HEK293 (cell line): Measurements from ENCODE around the gene ATF2.

Experiments used
- CTCF ChIA-PET: fragments of 350-600 bp; formaldehyde crosslinking; extraction: SDS; loops from one replicate; lab custom pipeline; 2021; ENCODE audit warnings: antibody characterized with exemption; lab: Yijun Ruan, JAX
- POLR2A ChIA-PET: fragments of 300-600 bp; formaldehyde crosslinking; extraction: SDS; loops from one replicate; lab custom pipeline; 2020; ENCODE audit warnings: antibody characterized with exemption, inconsistent platforms; lab: Yijun Ruan, JAX
- H3K27ac ChIP-seq: fragments of 200-500 bp; sonication (Bioruptor generic); 2 replicates; pipeline ENCODE4 v1.5.1; 2014; ENCODE audit warnings: low read depth, low read length, control low read depth, inconsistent platforms; ENCODE audit errors: extremely low read depth
- H3K36me3 ChIP-seq, 2 experiments: fragments of 200-500 bp in 1 of 2; sonication (Bioruptor generic) in 1 of 2; 1 replicate in 1 of 2; 2 replicates in 1 of 2; pipeline ENCODE4 v1.5.1; 2014 to 2017; ENCODE audit warnings: inconsistent platforms in 2 of 2, low read length in 2 of 2; ENCODE audit not compliant: control insufficient read depth in 2 of 2, insufficient read depth in 1 of 2
- H3K4me1 ChIP-seq: fragments of 200-500 bp; sonication (Bioruptor generic); 2 replicates; pipeline ENCODE4 v1.5.1; 2014; ENCODE audit warnings: mild to moderate bottlenecking, low read length, inconsistent platforms; ENCODE audit not compliant: control insufficient read depth, insufficient read depth
- H3K4me3 ChIP-seq: 2 replicates; pipeline ENCODE4 v1.5.1; 2011; ENCODE audit warnings: low read depth, mild to moderate bottlenecking, control low read depth, low read length, moderate library complexity
- H3K9me3 ChIP-seq: fragments of 200-500 bp; sonication (Bioruptor generic); 2 replicates; pipeline ENCODE4 v1.5.1; 2014; ENCODE audit warnings: low read depth, low read length, inconsistent platforms; ENCODE audit not compliant: control insufficient read depth, insufficient read depth
- BCL11B ChIP-seq: fragments of 450-650 bp; formaldehyde crosslinking; IDR thresholded peaks from 2 replicates; pipeline ENCODE4 v1.5.1; 2016; ENCODE audit warnings: low read depth, missing biosample characterization, missing genetic modification characterization
- KLF10 ChIP-seq: fragments of 450-650 bp; IDR thresholded peaks from 2 replicates; pipeline ENCODE4 v1.5.1; 2018; ENCODE audit warnings: missing biosample characterization, mild to moderate bottlenecking, missing genetic modification characterization
- SALL2 ChIP-seq: fragments of 450-650 bp; formaldehyde crosslinking; IDR thresholded peaks from 2 replicates; pipeline ENCODE4 v1.5.0; 2017; ENCODE audit warnings: missing biosample characterization, mild to moderate bottlenecking, missing genetic modification characterization, borderline replicate concordance
- SETDB1 ChIP-seq: IDR thresholded peaks from one replicate; pipeline ENCODE4 v1.6.1; 2017; ENCODE audit warnings: mild to moderate bottlenecking, low read length, moderate library complexity, mixed read lengths; ENCODE audit not compliant: insufficient read length
- YY1 ChIP-seq: fragments of 450-650 bp; formaldehyde crosslinking; IDR thresholded peaks from 2 replicates; pipeline ENCODE4 v1.5.1; 2018; ENCODE audit warnings: missing biosample characterization, missing genetic modification characterization
- ZBTB21 ChIP-seq: fragments of 450-650 bp; formaldehyde crosslinking; IDR thresholded peaks from 2 replicates; pipeline ENCODE4 v1.5.1; 2017; ENCODE audit warnings: missing biosample characterization, missing genetic modification characterization
- ZFP37 ChIP-seq: fragments of 450-650 bp; formaldehyde crosslinking; IDR thresholded peaks from 2 replicates; pipeline ENCODE4 v1.5.1; 2016; ENCODE audit warnings: missing biosample characterization, missing genetic modification characterization
- ZFP41 ChIP-seq: fragments of 450-650 bp; formaldehyde crosslinking; IDR thresholded peaks from 2 replicates; pipeline ENCODE4 v1.5.1; 2016; ENCODE audit warnings: missing biosample characterization, missing genetic modification characterization, borderline replicate concordance
- ZNF174 ChIP-seq: fragments of 450-650 bp; formaldehyde crosslinking; IDR thresholded peaks from 2 replicates; pipeline ENCODE4 v1.5.0; 2017; ENCODE audit warnings: missing biosample characterization, mild to moderate bottlenecking, missing genetic modification characterization
- ZNF24 ChIP-seq: fragments of 450-650 bp; formaldehyde crosslinking; IDR thresholded peaks from 2 replicates; pipeline ENCODE4 v1.5.1; 2016; ENCODE audit warnings: missing biosample characterization, missing genetic modification characterization
- ZNF248 ChIP-seq: fragments of 450-650 bp; formaldehyde crosslinking; IDR thresholded peaks from 2 replicates; pipeline ENCODE4 v1.5.1; 2017; ENCODE audit warnings: missing biosample characterization, missing genetic modification characterization
- ZNF366 ChIP-seq: fragments of 450-650 bp; formaldehyde crosslinking; conservative IDR thresholded peaks from 2 replicates; pipeline ENCODE4 v1.5.1; 2016; ENCODE audit warnings: missing biosample characterization, missing genetic modification characterization
- ZNF513 ChIP-seq: fragments of 450-650 bp; IDR thresholded peaks from 2 replicates; pipeline ENCODE4 v1.5.1; 2018; ENCODE audit warnings: missing biosample characterization, missing genetic modification characterization
- ZNF548 ChIP-seq: fragments of 450-650 bp; formaldehyde crosslinking; IDR thresholded peaks from 2 replicates; pipeline ENCODE4 v1.5.1; 2016; ENCODE audit warnings: missing biosample characterization, missing genetic modification characterization
- ZNF580 ChIP-seq: fragments of 450-650 bp; formaldehyde crosslinking; IDR thresholded peaks from 2 replicates; pipeline ENCODE4 v1.5.1; 2016; ENCODE audit warnings: missing biosample characterization, missing genetic modification characterization
- ZNF585B ChIP-seq: fragments of 450-650 bp; formaldehyde crosslinking; IDR thresholded peaks from 2 replicates; pipeline ENCODE4 v1.5.1; 2016; ENCODE audit warnings: missing biosample characterization, missing genetic modification characterization
- ZNF623 ChIP-seq: fragments of 450-650 bp; formaldehyde crosslinking; IDR thresholded peaks from 2 replicates; pipeline ENCODE4 v1.5.1; 2016; ENCODE audit warnings: missing biosample characterization, missing genetic modification characterization
- ZNF664 ChIP-seq: fragments of 450-650 bp; formaldehyde crosslinking; IDR thresholded peaks from 2 replicates; pipeline ENCODE4 v1.5.1; 2016; ENCODE audit warnings: missing biosample characterization, missing genetic modification characterization
- ZNF704 ChIP-seq: fragments of 450-650 bp; formaldehyde crosslinking; IDR thresholded peaks from 2 replicates; pipeline ENCODE4 v1.5.1; 2016; ENCODE audit warnings: missing biosample characterization, missing genetic modification characterization
- ZSCAN16 ChIP-seq: fragments of 450-650 bp; formaldehyde crosslinking; IDR thresholded peaks from 2 replicates; pipeline ENCODE4 v1.5.1; 2016; ENCODE audit warnings: missing biosample characterization, missing genetic modification characterization
- ZSCAN30 ChIP-seq: fragments of 450-650 bp; IDR thresholded peaks from 2 replicates; pipeline ENCODE4 v1.5.1; 2018; ENCODE audit warnings: missing biosample characterization, mild to moderate bottlenecking, missing genetic modification characterization, moderate library complexity
- ZXDB ChIP-seq: fragments of 450-650 bp; formaldehyde crosslinking; IDR thresholded peaks from 2 replicates; pipeline ENCODE4 v1.5.1; 2016; ENCODE audit warnings: missing biosample characterization, missing genetic modification characterization
- TF ChIP-seq, protein P1 (sequence below): fragments of 450-650 bp; formaldehyde crosslinking; IDR thresholded peaks from 2 replicates; pipeline ENCODE4 v1.5.1; 2016; ENCODE audit warnings: missing biosample characterization, missing genetic modification characterization, borderline replicate concordance
- TF ChIP-seq, protein P2 (sequence below): fragments of 450-650 bp; formaldehyde crosslinking; IDR thresholded peaks from 2 replicates; pipeline ENCODE4 v1.5.1; 2016; ENCODE audit warnings: missing biosample characterization, missing genetic modification characterization, low read depth
- TF ChIP-seq, protein P3 (sequence below): fragments of 450-650 bp; formaldehyde crosslinking; IDR thresholded peaks from 2 replicates; pipeline ENCODE4 v1.5.1; 2016; ENCODE audit warnings: missing biosample characterization, missing genetic modification characterization

ATF2 gene

DNA sequence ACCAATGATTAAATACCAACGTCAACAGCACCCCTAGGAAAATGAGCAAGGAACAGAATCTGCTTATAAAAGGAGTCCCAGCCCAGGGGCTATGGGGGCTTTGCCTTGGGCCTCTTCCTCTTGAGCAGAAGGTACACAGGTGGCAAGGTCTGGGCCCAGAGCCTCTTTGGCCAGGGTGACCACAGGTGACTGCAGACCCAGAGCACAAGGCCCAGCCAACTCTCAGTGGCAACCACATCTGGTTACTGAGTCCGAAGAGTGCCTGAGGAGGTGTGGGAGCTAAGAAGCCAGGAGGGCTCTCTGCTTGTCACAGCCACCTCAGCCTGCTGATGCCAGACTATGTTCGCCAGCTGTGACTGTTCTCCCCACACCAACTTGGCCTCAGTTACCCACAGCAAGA, 128.5 kb downstream of the ATF2 start:
- H3K36me3 ChIP-seq = no peaks in the 10 kb centered on the region
- CTCF ChIA-PET = interaction anchor here (1.0 to 1.1 kb wide), 2 partner anchors 177 to 268 kb away, joined by 3 read pairs; no protein-coding TSS in a partner anchor
- POLR2A ChIA-PET = no interaction called here
- no peak for TF ChIP-seq ZNF585B
- TF ChIP-seq ZNF24 (tag by site-specific recombination) = no peak
- TF ChIP-seq, protein P1, sequence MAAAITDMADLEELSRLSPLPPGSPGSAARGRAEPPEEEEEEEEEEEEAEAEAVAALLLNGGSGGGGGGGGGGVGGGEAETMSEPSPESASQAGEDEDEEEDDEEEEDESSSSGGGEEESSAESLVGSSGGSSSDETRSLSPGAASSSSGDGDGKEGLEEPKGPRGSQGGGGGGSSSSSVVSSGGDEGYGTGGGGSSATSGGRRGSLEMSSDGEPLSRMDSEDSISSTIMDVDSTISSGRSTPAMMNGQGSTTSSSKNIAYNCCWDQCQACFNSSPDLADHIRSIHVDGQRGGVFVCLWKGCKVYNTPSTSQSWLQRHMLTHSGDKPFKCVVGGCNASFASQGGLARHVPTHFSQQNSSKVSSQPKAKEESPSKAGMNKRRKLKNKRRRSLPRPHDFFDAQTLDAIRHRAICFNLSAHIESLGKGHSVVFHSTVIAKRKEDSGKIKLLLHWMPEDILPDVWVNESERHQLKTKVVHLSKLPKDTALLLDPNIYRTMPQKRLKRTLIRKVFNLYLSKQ (tag by site-specific recombination) = no peak
- no peak for TF ChIP-seq ZFP41 (tag by site-specific recombination)
- TF ChIP-seq ZSCAN30 (tag by site-specific recombination) = no peak
- TF ChIP-seq ZNF704 (tag by site-specific recombination) = no peak
- TF ChIP-seq SALL2 (tag by site-specific recombination) = no peak
- TF ChIP-seq, protein P2, sequence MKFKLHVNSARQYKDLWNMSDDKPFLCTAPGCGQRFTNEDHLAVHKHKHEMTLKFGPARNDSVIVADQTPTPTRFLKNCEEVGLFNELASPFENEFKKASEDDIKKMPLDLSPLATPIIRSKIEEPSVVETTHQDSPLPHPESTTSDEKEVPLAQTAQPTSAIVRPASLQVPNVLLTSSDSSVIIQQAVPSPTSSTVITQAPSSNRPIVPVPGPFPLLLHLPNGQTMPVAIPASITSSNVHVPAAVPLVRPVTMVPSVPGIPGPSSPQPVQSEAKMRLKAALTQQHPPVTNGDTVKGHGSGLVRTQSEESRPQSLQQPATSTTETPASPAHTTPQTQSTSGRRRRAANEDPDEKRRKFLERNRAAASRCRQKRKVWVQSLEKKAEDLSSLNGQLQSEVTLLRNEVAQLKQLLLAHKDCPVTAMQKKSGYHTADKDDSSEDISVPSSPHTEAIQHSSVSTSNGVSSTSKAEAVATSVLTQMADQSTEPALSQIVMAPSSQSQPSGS (tag by site-specific recombination) = no peak
- no peaks in the 10 kb centered on the region for H3K9me3 ChIP-seq
- no peak overlapping the region for H3K27ac ChIP-seq
- no peaks in the 10 kb centered on the region for H3K4me1 ChIP-seq
- no peak overlapping the region for H3K4me3 ChIP-seq

DNA sequence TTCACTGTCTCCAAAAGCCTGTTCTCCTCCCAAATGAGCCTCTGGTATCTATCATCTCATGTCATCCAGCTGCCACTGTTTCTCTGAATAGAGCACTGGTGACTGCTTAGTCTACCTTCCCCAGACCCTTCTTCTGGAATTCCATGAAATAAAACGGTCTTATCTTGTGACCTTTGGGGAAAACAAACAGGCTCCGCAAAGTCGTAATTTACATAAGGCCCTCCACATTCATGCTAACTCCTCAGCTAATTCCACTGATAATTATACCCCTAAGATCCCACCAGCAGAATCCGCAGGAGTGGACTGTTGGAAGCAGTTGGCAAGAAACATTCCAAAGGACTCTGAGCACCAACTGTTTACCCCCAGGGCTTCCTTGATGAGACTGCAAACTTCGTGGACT, 129.0 kb downstream of the ATF2 start:
- Histone ChIP-seq H3K9me3 (no peaks in the 10 kb centered on the region), H3K4me3 (no peak overlapping the region), H3K36me3 (no peaks in the 10 kb centered on the region), H3K4me1 (no peaks in the 10 kb centered on the region), H3K27ac (no peak overlapping the region)
- CTCF ChIA-PET = interaction anchor here (1.0 to 1.1 kb wide), 2 partner anchors 177 to 268 kb away, joined by 3 read pairs; no protein-coding TSS in a partner anchor
- TF ChIP-seq, protein P3, sequence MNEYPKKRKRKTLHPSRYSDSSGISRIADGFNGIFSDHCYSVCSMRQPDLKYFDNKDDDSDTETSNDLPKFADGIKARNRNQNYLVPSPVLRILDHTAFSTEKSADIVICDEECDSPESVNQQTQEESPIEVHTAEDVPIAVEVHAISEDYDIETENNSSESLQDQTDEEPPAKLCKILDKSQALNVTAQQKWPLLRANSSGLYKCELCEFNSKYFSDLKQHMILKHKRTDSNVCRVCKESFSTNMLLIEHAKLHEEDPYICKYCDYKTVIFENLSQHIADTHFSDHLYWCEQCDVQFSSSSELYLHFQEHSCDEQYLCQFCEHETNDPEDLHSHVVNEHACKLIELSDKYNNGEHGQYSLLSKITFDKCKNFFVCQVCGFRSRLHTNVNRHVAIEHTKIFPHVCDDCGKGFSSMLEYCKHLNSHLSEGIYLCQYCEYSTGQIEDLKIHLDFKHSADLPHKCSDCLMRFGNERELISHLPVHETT (tag by site-specific recombination) = no peak
- TF ChIP-seq SETDB1 (no peak), BCL11B (tag by site-specific recombination) (no peak), ZNF623 (tag by site-specific recombination) (no peak), ZNF548 (tag by site-specific recombination) (no peak), ZFP37 (no peak), ZNF248 (no peak), ZNF580 (no peak), YY1 (tag by site-specific recombination) (no peak)
- POLR2A ChIA-PET = no interaction called here

- Histone ChIP-seq H3K36me3 (no peaks in the 10 kb centered on the region), H3K4me1 (no peaks in the 10 kb centered on the region), H3K9me3 (no peaks in the 10 kb centered on the region), H3K4me3 (no peak overlapping the region), H3K27ac (no peak overlapping the region)
- ChIA-PET CTCF (interaction anchor here (0.6 to 1.8 kb wide), 9 partner anchors 11 to 327 kb away, joined by 3 to 5 read pairs (median 4); no protein-coding TSS in a partner anchor), POLR2A (no interaction called here)
- TF ChIP-seq ZXDB (no peak), ZNF366 (tag by site-specific recombination) (no peak), ZBTB21 (no peak), ZNF174 (tag by site-specific recombination) (no peak), ZSCAN16 (tag by site-specific recombination) (no peak), ZNF664 (tag by site-specific recombination) (no peak), KLF10 (tag by site-specific recombination) (no peak), ZNF513 (no peak)
Observed at GRCh38 chr2:175037941-175038340, 130.1 kb downstream of the ATF2 start.
